Type B pancreatic cell (in vitro differentiated cells): Measurements from ENCODE around the gene CCND1. TPM values are rescaled to one million over a fixed set of nuclear protein-coding genes. Genes with fewer than 3 reads are reported as not detected.
"Not testable (repeated sequence)": the region's sequence is repeated elsewhere in the genome, so short reads cannot be mapped to it uniquely, and the experiment has no call there.

Source experiments
- DNase-seq: peaks from one replicate; pipeline ENCODE4 v3.0.0; 2021; ENCODE audit warnings: mixed read lengths; ENCODE audit not compliant: unreplicated experiment; ENCODE audit errors: extremely low spot score
- H3K27ac Mint-ChIP-seq: 2 replicates; pipeline ENCODE4 v1.8.0; 2021; ENCODE audit warnings: mild to moderate bottlenecking, mixed read lengths
- H3K27me3 Mint-ChIP-seq: 2 replicates; pipeline ENCODE4 v1.8.0; 2021; ENCODE audit warnings: mixed read lengths
- H3K36me3 Mint-ChIP-seq: 2 replicates; pipeline ENCODE4 v1.8.0; 2021; ENCODE audit warnings: mixed read lengths
- H3K4me1 Mint-ChIP-seq: one replicate; pipeline ENCODE4 v1.8.0; 2021; ENCODE audit warnings: mixed read lengths; ENCODE audit not compliant: unreplicated experiment
- H3K4me3 Mint-ChIP-seq: 2 replicates; pipeline ENCODE4 v1.8.0; 2021; ENCODE audit warnings: mild to moderate bottlenecking, mixed read lengths
- H3K9me3 Mint-ChIP-seq: 2 replicates; pipeline ENCODE4 v1.8.0; 2021; ENCODE audit warnings: mixed read lengths
- CTCF ChIP-seq: fragments of 200-600 bp; sonication (generic); conservative IDR thresholded peaks from 2 replicates; pipeline ENCODE4 v1.5.0; 2021; ENCODE audit warnings: antibody characterized with exemption, mild to moderate bottlenecking
- total RNA-seq: library from RNA; stranded (reverse); gene quantifications from 2 replicates; pipeline ENCODE4 v1.2.1, GENCODE V29; 2021; ENCODE audit warnings: low replicate concordance

The CCND1 gene
- total RNA-seq, 1 donor from 2014 or later: 299 TPM

DNA sequence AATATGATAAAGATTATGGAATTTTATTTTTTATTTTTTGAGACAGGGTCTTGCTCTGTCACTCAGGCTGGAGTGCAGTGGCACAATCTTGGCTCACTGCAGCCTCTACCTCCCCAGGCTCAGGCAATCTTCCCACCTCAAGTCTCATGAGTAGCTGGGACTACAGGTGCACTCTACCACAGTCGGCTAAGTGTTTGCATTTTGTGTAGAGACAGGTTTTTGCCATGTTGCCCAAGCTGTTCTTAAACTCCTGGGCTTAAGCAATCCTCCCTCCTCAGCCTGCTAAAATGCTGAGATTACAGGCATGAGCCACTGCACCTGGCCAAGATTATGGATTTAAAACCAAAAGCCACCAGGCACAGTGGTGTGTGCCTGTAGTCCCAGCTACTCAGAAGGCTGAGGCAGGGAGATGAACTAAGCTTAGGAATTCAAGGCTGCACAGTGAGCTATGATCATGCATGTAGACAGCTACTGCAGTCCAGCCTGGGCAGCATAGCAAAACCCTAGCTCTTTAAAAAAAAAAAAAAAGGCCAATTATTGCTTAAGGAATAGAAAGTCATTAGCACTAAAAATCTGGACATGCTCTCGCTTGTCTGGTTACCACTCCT is 20.2 kb upstream of the CCND1 start:
- Mint-ChIP-seq H3K27me3 (peaks cover 2% of the 10 kb centered on the region), H3K4me3 (no peak overlapping the region), H3K27ac (no peak overlapping the region)

GRCh38 chr11:69622097-69622681 is 18.8 kb upstream of the CCND1 start:
- DNase-seq, H3K27me3 Mint-ChIP-seq, H3K27ac Mint-ChIP-seq, H3K9me3 Mint-ChIP-seq, H3K36me3 Mint-ChIP-seq, H3K4me1 Mint-ChIP-seq, H3K4me3 Mint-ChIP-seq: not testable (repeated sequence)

More for the DNA sequence above, 20.2 kb upstream of the CCND1 start:
- no peak for DNase-seq
- no peaks in the 10 kb centered on the region for H3K36me3 Mint-ChIP-seq
- TF ChIP-seq CTCF: no peak
- no peaks in the 10 kb centered on the region for H3K9me3 Mint-ChIP-seq
- no peaks in the 10 kb centered on the region for H3K4me1 Mint-ChIP-seq

GRCh38 chr11:69624293-69624692 is 16.7 kb upstream of the CCND1 start:
- Mint-ChIP-seq H3K27ac (no peak overlapping the region), H3K9me3 (no peaks in the 10 kb centered on the region), H3K36me3 (no peaks in the 10 kb centered on the region), H3K4me1 (no peaks in the 10 kb centered on the region), H3K4me3 (no peak overlapping the region), H3K27me3 (peaks cover 2% of the 10 kb centered on the region)
- no peak for DNase-seq
- no peak for TF ChIP-seq CTCF

- Mint-ChIP-seq H3K36me3 (no peaks in the 10 kb centered on the region), H3K4me1 (no peaks in the 10 kb centered on the region), H3K27me3 (peaks cover 2% of the 10 kb centered on the region), H3K4me3 (no peak overlapping the region), H3K9me3 (no peaks in the 10 kb centered on the region), H3K27ac (no peak overlapping the region)
- DNase-seq: no peak
- TF ChIP-seq CTCF: no peak
These were observed 15.5 kb upstream of the CCND1 start for GRCh38 chr11:69625476-69625875.

- peaks cover 2% of the 10 kb centered on the region for H3K27me3 Mint-ChIP-seq
- H3K27ac Mint-ChIP-seq: no peak overlapping the region
- DNase-seq: no peak
- TF ChIP-seq CTCF: no peak
- H3K4me3 Mint-ChIP-seq: no peak overlapping the region
- H3K4me1 Mint-ChIP-seq: no peaks in the 10 kb centered on the region
- no peaks in the 10 kb centered on the region for H3K9me3 Mint-ChIP-seq
- H3K36me3 Mint-ChIP-seq: no peaks in the 10 kb centered on the region
These were observed 13.4 kb upstream of the CCND1 start for GRCh38 chr11:69627551-69627950.

GRCh38 chr11:69630017-69630416 is 10.9 kb upstream of the CCND1 start:
- no peak for TF ChIP-seq CTCF
- H3K4me3 Mint-ChIP-seq: no peak overlapping the region

More at GRCh38 chr11:69630017-69630416, 10.9 kb upstream of the CCND1 start:
- no peaks in the 10 kb centered on the region for H3K36me3 Mint-ChIP-seq
- DNase-seq: no peak
- H3K27me3 Mint-ChIP-seq: peaks cover 1% of the 10 kb centered on the region
- no peaks in the 10 kb centered on the region for H3K9me3 Mint-ChIP-seq
- no peaks in the 10 kb centered on the region for H3K4me1 Mint-ChIP-seq
- no peak overlapping the region for H3K27ac Mint-ChIP-seq
